ENCODE results near the gene DCP1A. TPM values are rescaled to one million over a fixed set of nuclear protein-coding genes. Genes with fewer than 3 reads are reported as not detected.

The DCP1A gene
- total RNA-seq, 1 donor from 2014 or later: 25.0 TPM

Other genes starting within 250 kb of the DCP1A start
- gene RFT1, start 217.1 kb downstream of the DCP1A start, total RNA-seq: 19.2 and 23.0 TPM in 2 replicates
- gene PRKCD, start 186.3 kb downstream of the DCP1A start, total RNA-seq: 25.4 and 28.8 TPM in 2 replicates
- gene TKT, start 91.5 kb downstream of the DCP1A start, total RNA-seq: 265 and 318 TPM in 2 replicates
- 0.41 and 0.55 TPM in 2 replicates for gene CACNA1D, start 147.1 kb upstream of the DCP1A start, total RNA-seq